CD4-positive, alpha-beta T cell treated with Interleukin-17A for 4 hours (primary cell): ENCODE measurements around the gene RPL11.

Source experiments
- DNase-seq: peaks from one replicate; pipeline ENCODE4 v3.0.0-alpha.2; 2020; ENCODE audit warnings: mixed read lengths

RPL11 gene

DNA sequence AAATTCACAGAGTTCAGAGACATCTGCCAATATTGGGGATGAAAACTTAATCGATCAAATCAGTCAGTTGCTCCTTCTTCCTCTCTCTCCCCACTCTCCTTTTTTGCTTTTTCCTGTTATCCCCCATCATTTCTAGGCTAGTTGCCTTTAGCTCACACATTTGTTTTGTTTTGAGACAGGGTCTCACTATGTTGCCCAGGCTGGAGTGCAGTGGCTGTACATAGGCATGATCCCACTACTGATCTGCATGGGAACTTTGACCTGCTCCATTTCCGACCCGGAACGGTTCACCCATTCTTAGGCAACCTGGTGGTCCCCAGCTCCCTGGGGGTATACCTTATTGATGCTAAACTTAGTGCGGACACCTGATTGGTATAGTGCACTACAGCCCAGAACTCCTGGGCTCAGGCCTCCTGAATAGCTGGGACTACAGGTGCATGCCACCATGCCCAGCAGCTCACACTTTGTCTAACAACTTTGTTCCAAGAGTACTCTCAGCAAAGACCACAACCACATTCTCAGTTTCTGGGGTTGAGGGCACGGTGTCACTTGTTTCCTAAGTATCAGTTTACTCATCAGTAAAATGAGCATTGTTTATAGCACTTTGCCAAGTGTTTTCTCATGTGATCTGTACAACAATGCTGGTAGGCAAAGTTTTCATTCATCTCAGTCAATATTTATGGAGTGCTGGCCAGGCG lies 45.0 kb downstream of the RPL11 start:
- DNase-seq: no peak

DNA sequence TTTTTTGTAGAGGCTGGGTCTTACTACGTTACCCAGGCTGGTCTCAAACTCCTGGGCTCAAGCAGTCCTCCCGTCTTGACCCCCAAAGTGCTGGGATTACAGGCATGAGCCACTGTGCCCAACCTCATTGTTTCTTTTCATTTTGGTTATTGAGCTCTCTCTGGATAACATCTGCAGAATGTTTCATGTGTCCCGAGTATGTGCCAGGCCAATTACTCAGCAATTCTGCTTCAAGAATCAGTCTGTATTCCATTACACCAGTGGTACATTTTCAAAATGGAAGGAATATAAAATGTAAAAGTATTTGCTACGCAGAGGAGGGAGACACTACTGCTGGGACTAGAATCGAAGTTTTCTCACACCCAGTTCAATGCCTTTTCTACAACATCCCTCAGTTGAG lies 50.0 kb downstream of the RPL11 start:
- no peak for DNase-seq

DNA sequence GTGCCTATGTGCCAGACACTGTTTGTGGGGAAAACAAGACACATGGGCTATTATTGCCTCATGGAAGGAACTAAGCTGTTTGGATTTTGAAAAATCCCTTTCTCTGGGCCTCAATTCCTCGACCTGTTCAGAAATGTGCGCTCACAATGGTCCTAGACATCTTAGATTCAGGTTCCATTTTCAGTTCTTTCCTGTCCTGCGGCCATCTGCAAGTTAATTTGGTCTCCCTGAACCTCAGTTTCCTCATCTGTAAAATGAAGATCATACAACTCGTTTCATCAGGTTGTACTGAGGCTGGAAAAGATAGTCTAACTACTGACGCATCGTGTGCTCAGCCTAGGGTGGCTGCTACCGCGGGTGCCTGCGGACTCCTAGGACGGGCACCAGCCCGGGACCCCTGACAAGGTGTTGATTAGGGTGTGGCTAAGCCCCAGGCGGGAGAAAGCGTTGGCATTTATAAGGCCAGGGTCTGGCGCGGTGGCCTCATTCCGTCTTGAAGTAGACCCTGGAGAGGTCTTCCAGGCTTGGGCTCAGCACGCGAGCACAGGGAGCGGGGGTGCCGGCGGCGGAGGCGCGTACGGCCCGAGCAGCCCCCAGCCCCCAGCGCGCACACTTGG lies 51.2 kb downstream of the RPL11 start:
- no peak for DNase-seq

DNA sequence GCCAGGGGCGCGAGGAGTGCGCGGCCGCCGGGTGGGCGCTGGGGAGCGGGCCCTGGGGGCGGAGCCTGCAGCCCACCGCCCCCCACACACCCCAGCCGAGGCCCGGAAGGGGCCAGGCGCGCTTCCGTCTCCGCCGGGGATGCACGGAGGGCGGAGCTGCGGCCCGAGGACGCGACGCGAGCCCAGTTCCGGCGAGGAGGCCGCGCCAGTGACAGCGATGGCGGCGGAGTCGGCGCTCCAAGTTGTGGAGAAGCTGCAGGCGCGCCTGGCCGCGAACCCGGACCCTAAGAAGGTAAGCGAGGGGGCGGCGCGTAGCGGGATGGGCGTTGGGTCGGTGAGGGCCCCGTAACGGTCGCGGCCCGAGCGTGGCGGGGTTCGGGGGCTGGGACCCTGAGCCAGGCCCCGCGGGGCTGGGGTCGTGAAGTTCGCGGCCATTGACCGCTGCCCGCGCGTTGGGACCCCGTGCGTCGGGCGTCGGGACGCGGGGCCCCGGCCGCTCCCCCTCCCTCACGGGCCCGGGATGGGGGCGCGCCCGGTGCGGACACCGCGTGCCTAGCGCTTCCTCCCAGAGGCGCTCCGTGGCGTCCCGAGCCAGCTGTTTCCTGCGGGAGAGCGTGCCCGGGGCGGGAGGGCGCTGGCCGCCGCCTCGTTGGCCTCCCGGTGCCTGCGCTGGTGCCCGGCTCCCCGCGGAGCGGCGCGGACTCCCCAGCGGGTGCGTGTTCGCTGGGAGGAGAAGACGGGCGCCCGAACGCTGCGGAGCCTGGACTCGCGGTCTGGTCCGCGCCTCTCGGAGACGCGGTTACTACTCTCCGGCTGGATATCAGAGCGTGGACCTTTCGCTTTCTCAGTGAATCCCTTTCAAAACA lies 51.9 kb downstream of the RPL11 start, which contains the start of gene ELOA:
Gene ELOA (plus strand): TSS at position 185 of the 866 bp plus-strand sequence. CDS start 33 bp downstream, at position 218.
- DNase-seq: peak; percentile 82

DNA sequence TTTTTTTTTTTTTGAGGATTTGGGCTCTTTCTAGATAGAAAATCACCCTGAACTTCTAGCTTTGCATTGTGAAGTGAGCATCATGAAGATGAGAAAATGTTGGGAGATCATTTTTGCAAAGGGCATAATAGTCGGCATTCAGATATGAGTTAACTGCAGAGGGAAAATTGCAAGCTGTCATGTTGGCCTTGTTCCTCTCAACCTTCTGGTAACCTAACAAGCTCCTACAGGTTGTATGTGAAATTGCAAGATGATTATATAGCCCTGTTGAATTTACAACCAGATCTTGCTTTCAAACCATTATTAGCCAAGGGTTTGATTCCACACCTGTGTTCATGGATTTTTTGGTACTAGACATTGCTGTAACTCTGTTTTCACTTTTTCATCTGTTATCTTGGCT lies 53.9 kb downstream of the RPL11 start:
- DNase-seq: no peak
